SK-N-SH (cell line): ENCODE measurements around the gene ARHGAP8. TPM values are rescaled to one million over a fixed set of nuclear protein-coding genes. Genes with fewer than 3 reads are reported as not detected.

ENCODE experiments used
- CTCF ChIA-PET: fragments of 300-600, 350-600 bp; formaldehyde crosslinking; extraction: SDS; loops from one replicate; lab custom pipeline; 2021; lab: Yijun Ruan, JAX
- POLR2A ChIA-PET: fragments of 350-600 bp; sonication (Branson Sonifier 250); formaldehyde crosslinking; extraction: SDS; loops from one replicate; lab custom pipeline; 2020; ENCODE audit warnings: antibody characterized with exemption, inconsistent platforms; lab: Yijun Ruan, JAX
- DNase-seq: peaks from one replicate; pipeline ENCODE4 v3.0.0; 2012
- H2AFZ ChIP-seq: fragments of 200-600 bp; sonication (generic); 2 replicates; pipeline ENCODE4 v1.8.1; 2016; ENCODE audit warnings: antibody characterized with exemption, mild to moderate bottlenecking, low read depth
- H3F3A ChIP-seq: fragments of 200-600 bp; sonication (generic); replicated peaks from 2 replicates; pipeline ENCODE3; 2016; ENCODE audit warnings: antibody characterized with exemption, mild to moderate bottlenecking; ENCODE audit not compliant: insufficient read depth
- H3K27ac ChIP-seq, 2 experiments: fragments of 200-500 bp in 1 of 2; fragments of 200-600 bp in 1 of 2; sonication (Bioruptor generic) in 1 of 2; sonication (generic), shearing (Covaris generic) in 1 of 2; 2 replicates each; pipeline versions ENCODE4 v1.5.1 to v1.6.1; 2014 to 2016; ENCODE audit warnings: low read depth in 2 of 2, inconsistent platforms in 1 of 2, low read length in 1 of 2, mild to moderate bottlenecking in 1 of 2, mixed read lengths in 1 of 2
- H3K27me3 ChIP-seq: fragments of 200-600 bp; sonication (generic), shearing (Covaris generic); 2 replicates; pipeline ENCODE4 v1.6.1; 2016; ENCODE audit warnings: mixed run types; ENCODE audit not compliant: insufficient read depth
- H3K36me3 ChIP-seq, 2 experiments: fragments of 200-500 bp in 1 of 2; fragments of 200-600 bp in 1 of 2; sonication (Bioruptor generic) in 1 of 2; sonication (generic) in 1 of 2; replicated peaks in 1 of 2; 2 replicates each; pipeline versions ENCODE3 to v1.5.1; 2014 to 2016; ENCODE audit warnings: low read length in 1 of 2, mild to moderate bottlenecking in 1 of 2; ENCODE audit not compliant: insufficient read depth in 2 of 2, control insufficient read depth in 1 of 2
- H3K4me1 ChIP-seq, 2 experiments: fragments of 200-500 bp in 1 of 2; fragments of 200-600 bp in 1 of 2; sonication (Bioruptor generic) in 1 of 2; sonication (generic), shearing (Covaris generic) in 1 of 2; 2 replicates each; pipeline versions ENCODE4 v1.5.1 to v1.6.1; 2014 to 2016; ENCODE audit warnings: low read depth in 1 of 2, low read length in 1 of 2, mixed run types in 1 of 2; ENCODE audit not compliant: insufficient read depth in 2 of 2, control insufficient read depth in 1 of 2
- H3K4me2 ChIP-seq: fragments of 200-600 bp; sonication (generic), shearing (Covaris generic); 2 replicates; pipeline ENCODE4 v1.6.1; 2017; ENCODE audit warnings: mixed run types
- H3K4me3 ChIP-seq, 2 experiments: fragments of 200-500 bp in 1 of 2; fragments of 200-600 bp in 1 of 2; sonication (Bioruptor generic) in 1 of 2; sonication (generic), shearing (Covaris generic) in 1 of 2; 2 replicates each; pipeline versions ENCODE4 v1.5.1 to v1.8.1; 2014 to 2016; ENCODE audit warnings: low read depth in 2 of 2, inconsistent platforms in 1 of 2, low read length in 1 of 2, mild to moderate bottlenecking in 1 of 2, mixed read lengths in 1 of 2, moderate library complexity in 1 of 2
- H3K79me2 ChIP-seq: fragments of 200-600 bp; sonication (generic); 2 replicates; pipeline ENCODE4 v1.8.1; 2017; ENCODE audit warnings: mild to moderate bottlenecking; ENCODE audit not compliant: insufficient read depth
- H3K9ac ChIP-seq: fragments of 200-600 bp; sonication (generic); 2 replicates; pipeline ENCODE4 v1.6.1; 2017; ENCODE audit warnings: mixed run types
- H3K9me2 ChIP-seq: fragments of 200-600 bp; sonication (generic); 2 replicates; pipeline ENCODE4 v1.6.1; 2017; ENCODE audit warnings: mixed run types
- H3K9me3 ChIP-seq: fragments of 200-600 bp; sonication (generic); 2 replicates; pipeline ENCODE4 v1.6.1; 2017; ENCODE audit warnings: mixed run types, mild to moderate bottlenecking, moderate library complexity
- H4K20me1 ChIP-seq: fragments of 200-600 bp; sonication (generic); 2 replicates; pipeline ENCODE4 v1.6.1; 2017; ENCODE audit warnings: mild to moderate bottlenecking, mixed run types; ENCODE audit not compliant: insufficient read depth
- CHD2 ChIP-seq: fragments of 150-350 bp; IDR thresholded peaks from 2 replicates; pipeline ENCODE4 v1.6.1; 2018; ENCODE audit warnings: low read length; ENCODE audit not compliant: partially characterized antibody
- CTCF ChIP-seq: fragments of 200-600 bp; sonication (generic); IDR thresholded peaks from 2 replicates; pipeline ENCODE4 v1.6.1; 2017; ENCODE audit warnings: antibody characterized with exemption, mild to moderate bottlenecking, moderate library complexity
- EZH2phosphoT487 ChIP-seq: fragments of 200-600 bp; sonication (generic); IDR thresholded peaks from 2 replicates; pipeline ENCODE4 v1.6.1; 2017; ENCODE audit warnings: low read depth, mixed run types, mild to moderate bottlenecking, antibody characterized with exemption, moderate library complexity, borderline replicate concordance
- FOXJ3 ChIP-seq: sonication (generic); formaldehyde crosslinking; IDR thresholded peaks from 2 replicates; pipeline ENCODE4 v1.5.1; 2020; ENCODE audit warnings: mild to moderate bottlenecking, missing genetic modification reagents
- GABPA ChIP-seq: IDR thresholded peaks from 2 replicates; pipeline ENCODE4 v1.4.0; 2012; ENCODE audit warnings: low read depth, mild to moderate bottlenecking
- GATA2 ChIP-seq: sonication (generic); formaldehyde crosslinking; IDR thresholded peaks from 2 replicates; pipeline ENCODE4 v1.5.0; 2020; ENCODE audit warnings: mild to moderate bottlenecking, missing genetic modification reagents
- IRF3 ChIP-seq: fragments of 150-350 bp; IDR thresholded peaks from 2 replicates; pipeline ENCODE4 v1.6.1; 2016; ENCODE audit warnings: mild to moderate bottlenecking, low read depth, low read length
- JUND ChIP-seq: IDR thresholded peaks from 2 replicates; pipeline ENCODE4 v1.4.0; 2012
- MXI1 ChIP-seq: IDR thresholded peaks from 2 replicates; pipeline ENCODE4 v1.6.1; 2012; ENCODE audit warnings: mild to moderate bottlenecking, low read depth, low read length, improper control_type of control experiment
- RCOR1 ChIP-seq: fragments of 150-350 bp; IDR thresholded peaks from 2 replicates; pipeline ENCODE4 v1.6.1; 2017; ENCODE audit warnings: antibody characterized with exemption, low read length
- RXRA ChIP-seq: IDR thresholded peaks from 2 replicates; pipeline ENCODE4 v1.4.0; 2012; ENCODE audit warnings: low read depth, mild to moderate bottlenecking, borderline replicate concordance
- SMC3 ChIP-seq: IDR thresholded peaks from 2 replicates; pipeline ENCODE4 v1.6.1; 2012; ENCODE audit warnings: low read depth, low read length, improper control_type of control experiment
- TCF12 ChIP-seq: IDR thresholded peaks from 2 replicates; pipeline ENCODE4 v1.4.0; 2012
- TEAD4 ChIP-seq: IDR thresholded peaks from 2 replicates; pipeline ENCODE4 v1.4.0; 2012; ENCODE audit warnings: mild to moderate bottlenecking, borderline replicate concordance; ENCODE audit not compliant: insufficient read depth
- YY1 ChIP-seq: IDR thresholded peaks from 2 replicates; pipeline ENCODE4 v1.4.0; 2012; ENCODE audit warnings: low read depth, mild to moderate bottlenecking
- ZBTB33 ChIP-seq: IDR thresholded peaks from 2 replicates; pipeline ENCODE4 v1.4.0; 2012; ENCODE audit warnings: low read depth, borderline replicate concordance
- WGBS: methylation state at CpG from one replicate; pipeline ENCODE4 v1.1.6; 2017; ENCODE audit warnings: low lambda C conversion rate; 5-methylcytosine and 5-hydroxymethylcytosine counted together
- polyA plus RNA-seq, 3 experiments: library from polyadenylated mRNA; depleted of rRNA; stranded (reverse); fragments of >200 nt; gene quantifications; 2 replicates each; pipeline ENCODE4 v1.2.3, GENCODE V29; 2012
- TF ChIP-seq, protein P1 (sequence below): IDR thresholded peaks from 2 replicates; pipeline ENCODE4 v1.6.1; 2012; ENCODE audit warnings: mild to moderate bottlenecking, low read depth, low read length, moderate library complexity

The ARHGAP8 gene
- polyA plus RNA-seq, 1 of the 3 experiments (the other 2 are of a cell fraction), result 0.08 TPM

GRCh38 chr22:44822534-44822933 lies 70.2 kb downstream of the ARHGAP8 start:
- H3K27me3 ChIP-seq, result no peaks in the 10 kb centered on the region
- no peaks in the 10 kb centered on the region for H3K9me2 ChIP-seq
- H3K4me2 ChIP-seq, result no peak overlapping the region
- TF ChIP-seq MXI1, result no peak
- TF ChIP-seq TCF12, result no peak
- no peak for TF ChIP-seq ZBTB33
- TF ChIP-seq GABPA, result no peak
- TF ChIP-seq SMC3, result no peak
- TF ChIP-seq TEAD4, result no peak
- no peak for TF ChIP-seq FOXJ3
- no peak for TF ChIP-seq GATA2
- TF ChIP-seq YY1, result no peak
- no peak for TF ChIP-seq EZH2phosphoT487
- TF ChIP-seq RXRA, result no peak
- no peak for TF ChIP-seq IRF3
- TF ChIP-seq CHD2, result no peak
- TF ChIP-seq JUND, result no peak
- no peak for TF ChIP-seq CTCF
- TF ChIP-seq, protein P1, sequence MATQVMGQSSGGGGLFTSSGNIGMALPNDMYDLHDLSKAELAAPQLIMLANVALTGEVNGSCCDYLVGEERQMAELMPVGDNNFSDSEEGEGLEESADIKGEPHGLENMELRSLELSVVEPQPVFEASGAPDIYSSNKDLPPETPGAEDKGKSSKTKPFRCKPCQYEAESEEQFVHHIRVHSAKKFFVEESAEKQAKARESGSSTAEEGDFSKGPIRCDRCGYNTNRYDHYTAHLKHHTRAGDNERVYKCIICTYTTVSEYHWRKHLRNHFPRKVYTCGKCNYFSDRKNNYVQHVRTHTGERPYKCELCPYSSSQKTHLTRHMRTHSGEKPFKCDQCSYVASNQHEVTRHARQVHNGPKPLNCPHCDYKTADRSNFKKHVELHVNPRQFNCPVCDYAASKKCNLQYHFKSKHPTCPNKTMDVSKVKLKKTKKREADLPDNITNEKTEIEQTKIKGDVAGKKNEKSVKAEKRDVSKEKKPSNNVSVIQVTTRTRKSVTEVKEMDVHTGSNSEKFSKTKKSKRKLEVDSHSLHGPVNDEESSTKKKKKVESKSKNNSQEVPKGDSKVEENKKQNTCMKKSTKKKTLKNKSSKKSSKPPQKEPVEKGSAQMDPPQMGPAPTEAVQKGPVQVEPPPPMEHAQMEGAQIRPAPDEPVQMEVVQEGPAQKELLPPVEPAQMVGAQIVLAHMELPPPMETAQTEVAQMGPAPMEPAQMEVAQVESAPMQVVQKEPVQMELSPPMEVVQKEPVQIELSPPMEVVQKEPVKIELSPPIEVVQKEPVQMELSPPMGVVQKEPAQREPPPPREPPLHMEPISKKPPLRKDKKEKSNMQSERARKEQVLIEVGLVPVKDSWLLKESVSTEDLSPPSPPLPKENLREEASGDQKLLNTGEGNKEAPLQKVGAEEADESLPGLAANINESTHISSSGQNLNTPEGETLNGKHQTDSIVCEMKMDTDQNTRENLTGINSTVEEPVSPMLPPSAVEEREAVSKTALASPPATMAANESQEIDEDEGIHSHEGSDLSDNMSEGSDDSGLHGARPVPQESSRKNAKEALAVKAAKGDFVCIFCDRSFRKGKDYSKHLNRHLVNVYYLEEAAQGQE, result no peak
- TF ChIP-seq RCOR1, result no peak
- no peaks in the 10 kb centered on the region for H3K79me2 ChIP-seq
- H3K9ac ChIP-seq, result no peak overlapping the region
- H3K36me3 ChIP-seq, result no peaks in the 10 kb centered on the region
- H4K20me1 ChIP-seq, result no peaks in the 10 kb centered on the region
- H3K4me3 ChIP-seq, result no peak overlapping the region
- WGBS, result 55% methylated on average over 13 of the region's 13 CpGs
- no peaks in the 10 kb centered on the region for H3K9me3 ChIP-seq
- DNase-seq, result no peak
- CTCF ChIA-PET, result interaction anchor here (0.8 to 1.0 kb wide), 2 partner anchors 274 to 277 kb away, joined by 3 to 4 read pairs; no protein-coding TSS in a partner anchor
- H2AFZ ChIP-seq, result no peak overlapping the region
- no peaks in the 10 kb centered on the region for H3F3A ChIP-seq
- H3K4me1 ChIP-seq, result peaks cover 0 to 3% of the 10 kb centered on the region in 2 experiments; a peak in 1 of 4 replicates
- H3K27ac ChIP-seq, result no peak overlapping the region
- POLR2A ChIA-PET, result no interaction called here
